ENCODE data around the gene PRDM12.

DNA sequence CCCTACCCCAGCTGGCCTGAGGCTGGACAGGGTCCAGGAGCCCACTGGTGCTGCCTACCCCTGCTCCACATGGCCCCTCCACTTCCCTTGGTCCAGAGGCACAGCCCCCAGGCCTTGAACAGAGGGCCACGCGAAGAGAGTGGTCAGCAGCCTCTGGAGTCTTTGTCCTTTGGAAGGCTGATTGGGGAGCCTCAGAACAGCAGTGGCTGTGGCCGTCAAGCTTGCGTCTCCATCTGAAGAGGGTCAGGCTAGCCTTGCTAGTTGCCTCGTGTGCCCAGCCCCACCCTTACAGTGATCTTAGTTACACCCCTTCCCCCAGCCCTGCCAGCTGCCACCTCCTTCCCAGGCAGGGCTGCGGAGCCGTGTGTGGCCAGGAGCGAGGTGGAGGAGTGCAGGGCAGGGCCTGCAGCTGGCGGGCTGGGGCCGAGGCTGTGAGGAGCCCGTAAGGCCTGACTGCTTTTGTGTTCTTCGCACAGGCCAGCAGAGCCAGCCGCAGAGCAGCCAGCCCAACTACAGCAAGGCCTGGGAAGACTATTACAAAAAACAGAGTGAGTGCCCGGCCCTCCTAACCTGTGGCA is 30.1 kb upstream of the PRDM12 start:
- TF ChIP-seq, protein P1, sequence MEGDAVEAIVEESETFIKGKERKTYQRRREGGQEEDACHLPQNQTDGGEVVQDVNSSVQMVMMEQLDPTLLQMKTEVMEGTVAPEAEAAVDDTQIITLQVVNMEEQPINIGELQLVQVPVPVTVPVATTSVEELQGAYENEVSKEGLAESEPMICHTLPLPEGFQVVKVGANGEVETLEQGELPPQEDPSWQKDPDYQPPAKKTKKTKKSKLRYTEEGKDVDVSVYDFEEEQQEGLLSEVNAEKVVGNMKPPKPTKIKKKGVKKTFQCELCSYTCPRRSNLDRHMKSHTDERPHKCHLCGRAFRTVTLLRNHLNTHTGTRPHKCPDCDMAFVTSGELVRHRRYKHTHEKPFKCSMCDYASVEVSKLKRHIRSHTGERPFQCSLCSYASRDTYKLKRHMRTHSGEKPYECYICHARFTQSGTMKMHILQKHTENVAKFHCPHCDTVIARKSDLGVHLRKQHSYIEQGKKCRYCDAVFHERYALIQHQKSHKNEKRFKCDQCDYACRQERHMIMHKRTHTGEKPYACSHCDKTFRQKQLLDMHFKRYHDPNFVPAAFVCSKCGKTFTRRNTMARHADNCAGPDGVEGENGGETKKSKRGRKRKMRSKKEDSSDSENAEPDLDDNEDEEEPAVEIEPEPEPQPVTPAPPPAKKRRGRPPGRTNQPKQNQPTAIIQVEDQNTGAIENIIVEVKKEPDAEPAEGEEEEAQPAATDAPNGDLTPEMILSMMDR (conservative IDR thresholded peaks at IDR 0.05 in 1 of 2, IDR thresholded peaks at IDR 0.05 in 1 of 2; ENCODE audit: low read depth in 1 of 2, low read length in 2 of 2): no peak
- no peak for TF ChIP-seq EZH2 (IDR thresholded peaks at IDR 0.05; ENCODE audit: low read length, missing control alignments)
